ENCODE measurements around the gene PRR16.

PRR16 gene

DNA sequence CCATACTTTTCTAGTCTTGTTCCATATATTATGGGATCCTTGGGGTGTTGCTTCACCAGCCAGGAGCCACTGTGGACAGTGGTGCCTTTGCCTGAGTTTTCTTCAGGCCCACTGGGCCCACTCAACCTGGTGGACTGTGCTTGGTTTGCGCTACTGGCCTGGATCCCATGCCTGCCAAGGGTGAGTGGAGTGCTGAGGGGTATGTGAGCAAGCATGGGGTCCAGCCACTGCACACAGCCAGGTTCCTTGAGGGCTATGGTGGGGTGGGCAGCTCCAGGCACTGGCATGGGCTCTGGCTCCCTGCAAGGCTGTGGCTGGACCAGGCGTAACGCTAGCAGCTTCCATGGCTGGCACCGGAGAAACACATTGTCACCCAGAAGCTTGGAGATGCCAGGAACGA, 13.2 kb upstream of the PRR16 start:
- TF ChIP-seq ZNF384 (IDR thresholded peaks at IDR 0.05) = no peak
- no peak for TF ChIP-seq HDGF (IDR thresholded peaks at IDR 0.05; ENCODE audit: borderline replicate concordance)
- no peak for TF ChIP-seq SP1 (IDR thresholded peaks at IDR 0.05)
- TF ChIP-seq, protein P1, sequence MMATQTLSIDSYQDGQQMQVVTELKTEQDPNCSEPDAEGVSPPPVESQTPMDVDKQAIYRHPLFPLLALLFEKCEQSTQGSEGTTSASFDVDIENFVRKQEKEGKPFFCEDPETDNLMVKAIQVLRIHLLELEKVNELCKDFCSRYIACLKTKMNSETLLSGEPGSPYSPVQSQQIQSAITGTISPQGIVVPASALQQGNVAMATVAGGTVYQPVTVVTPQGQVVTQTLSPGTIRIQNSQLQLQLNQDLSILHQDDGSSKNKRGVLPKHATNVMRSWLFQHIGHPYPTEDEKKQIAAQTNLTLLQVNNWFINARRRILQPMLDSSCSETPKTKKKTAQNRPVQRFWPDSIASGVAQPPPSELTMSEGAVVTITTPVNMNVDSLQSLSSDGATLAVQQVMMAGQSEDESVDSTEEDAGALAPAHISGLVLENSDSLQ (IDR thresholded peaks at IDR 0.05) = no peak
- no peak for TF ChIP-seq ARNT (IDR thresholded peaks at IDR 0.05)
- no peak for TF ChIP-seq L3MBTL2 (conservative IDR thresholded peaks at IDR 0.05)
- TF ChIP-seq SUZ12 (IDR thresholded peaks at IDR 0.05) = no peak
- no peak for TF ChIP-seq FOXA1 (IDR thresholded peaks at IDR 0.05)
- no peak for TF ChIP-seq NFRKB (IDR thresholded peaks at IDR 0.05)
- no peak for TF ChIP-seq LEF1 (IDR thresholded peaks at IDR 0.05; ENCODE audit: borderline replicate concordance)
- TF ChIP-seq FOXM1 (IDR thresholded peaks at IDR 0.05; ENCODE audit: borderline replicate concordance) = no peak
- TF ChIP-seq TARDBP (IDR thresholded peaks at IDR 0.05) = no peak
- TF ChIP-seq CTBP1 (IDR thresholded peaks at IDR 0.05; ENCODE audit: borderline replicate concordance) = no peak
- no peak for TF ChIP-seq ELF4 (IDR thresholded peaks at IDR 0.05)
- TF ChIP-seq BHLHE40 (IDR thresholded peaks at IDR 0.05; ENCODE audit: borderline replicate concordance) = no peak
- TF ChIP-seq FOXK2 (IDR thresholded peaks at IDR 0.05) = no peak
- ChIA-PET POLR2A (no interaction called here), CTCF (no interaction called here)
- no peak for DNase-seq (ENCODE audit: extremely low spot score)

DNA sequence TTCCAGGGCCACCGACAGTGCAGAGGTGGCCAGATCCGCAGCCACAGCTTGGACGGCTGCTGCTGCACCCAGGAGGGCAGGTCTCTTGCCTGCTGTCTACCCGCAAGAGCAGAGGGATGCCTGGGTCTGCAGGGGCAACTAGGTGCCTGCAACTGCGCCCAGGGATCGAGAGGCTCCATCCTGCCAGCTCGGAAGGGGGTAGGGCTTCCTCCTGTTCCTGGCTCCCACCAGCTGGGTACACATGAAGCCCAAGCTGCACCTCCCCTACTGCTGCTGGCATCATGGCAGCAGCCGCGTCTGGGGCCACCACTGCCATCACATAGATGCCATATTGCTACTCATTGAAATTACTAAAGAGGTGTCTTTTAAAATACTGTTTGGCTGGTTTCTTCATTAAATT, 12.7 kb upstream of the PRR16 start:
- DNase-seq (ENCODE audit: extremely low spot score) = no peak
- ChIA-PET CTCF (no interaction called here), POLR2A (no interaction called here)
- TF ChIP-seq CTBP1 (IDR thresholded peaks at IDR 0.05; ENCODE audit: borderline replicate concordance) (no peak), ARNT (IDR thresholded peaks at IDR 0.05) (no peak), FOXM1 (IDR thresholded peaks at IDR 0.05; ENCODE audit: borderline replicate concordance) (no peak), ZNF384 (IDR thresholded peaks at IDR 0.05) (no peak), TARDBP (IDR thresholded peaks at IDR 0.05) (no peak), L3MBTL2 (conservative IDR thresholded peaks at IDR 0.05) (no peak), BHLHE40 (IDR thresholded peaks at IDR 0.05; ENCODE audit: borderline replicate concordance) (no peak), LEF1 (IDR thresholded peaks at IDR 0.05; ENCODE audit: borderline replicate concordance) (no peak), HDGF (IDR thresholded peaks at IDR 0.05; ENCODE audit: borderline replicate concordance) (no peak), SP1 (IDR thresholded peaks at IDR 0.05) (no peak), ELF4 (IDR thresholded peaks at IDR 0.05) (no peak), FOXA1 (IDR thresholded peaks at IDR 0.05) (no peak), SUZ12 (IDR thresholded peaks at IDR 0.05) (no peak), FOXK2 (IDR thresholded peaks at IDR 0.05) (no peak), NFRKB (IDR thresholded peaks at IDR 0.05) (no peak)
- TF ChIP-seq, protein P1 (IDR thresholded peaks at IDR 0.05) = no peak

DNA sequence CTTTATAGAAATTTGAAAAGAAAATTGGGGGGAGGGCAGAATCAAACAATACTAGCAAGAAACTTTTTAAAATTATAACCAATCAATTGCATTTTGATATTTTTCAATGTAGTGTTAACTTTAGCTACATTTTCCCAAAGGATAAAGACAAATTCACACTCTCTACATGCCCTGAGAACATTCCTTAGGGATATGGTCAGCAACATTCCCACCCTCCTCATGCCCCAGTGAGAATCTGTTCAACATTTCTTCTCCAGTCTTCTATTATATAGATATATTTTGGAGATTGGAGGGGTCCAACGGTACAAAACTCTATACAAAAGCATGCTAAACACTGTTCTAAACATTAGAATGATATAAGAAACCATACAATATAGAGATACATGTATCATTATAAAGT, 11.6 kb upstream of the PRR16 start:
- ChIA-PET POLR2A (no interaction called here), CTCF (no interaction called here)
- no peak for DNase-seq (ENCODE audit: extremely low spot score)
- TF ChIP-seq SP1 (IDR thresholded peaks at IDR 0.05) = no peak
- TF ChIP-seq LEF1 (IDR thresholded peaks at IDR 0.05; ENCODE audit: borderline replicate concordance) = no peak

DNA sequence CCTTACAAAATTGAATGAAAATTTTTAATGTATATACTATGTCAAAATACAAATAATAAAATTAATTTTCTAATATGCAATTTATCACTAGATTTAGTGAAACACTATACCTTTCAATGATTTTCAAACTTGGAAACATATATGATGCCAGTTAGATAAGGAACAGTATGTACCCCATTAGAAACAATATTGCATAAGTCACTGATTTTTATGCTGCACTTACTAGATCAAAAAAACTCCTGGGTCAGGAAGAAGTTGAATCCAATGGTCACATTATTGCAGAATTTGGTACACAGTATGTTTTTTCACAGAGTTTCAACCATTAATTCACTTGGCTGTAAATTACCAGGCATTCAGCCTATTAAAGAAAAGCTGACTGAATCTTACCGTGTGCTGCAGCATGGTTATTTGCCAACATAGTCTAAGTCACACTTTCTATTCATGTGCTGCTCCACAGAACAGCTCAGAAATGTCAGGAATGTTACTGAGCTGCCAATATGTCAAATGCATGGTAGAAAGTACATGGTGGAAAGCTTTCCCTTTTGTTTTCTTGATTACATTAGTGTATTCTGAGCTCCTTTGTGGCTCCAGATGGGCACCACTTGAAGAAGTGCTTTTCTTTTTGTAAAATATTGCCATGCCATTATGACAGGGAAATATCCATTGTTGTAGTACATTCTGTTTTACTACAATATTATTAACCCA, 9.9 kb upstream of the PRR16 start:
- no peak for DNase-seq (ENCODE audit: extremely low spot score)
- POLR2A ChIA-PET = interaction anchor here (0.8 kb wide), 1 partner anchor 9 kb away, joined by 3 read pairs; no protein-coding TSS in a partner anchor
- TF ChIP-seq ELF4 (IDR thresholded peaks at IDR 0.05) (no peak), LEF1 (IDR thresholded peaks at IDR 0.05; ENCODE audit: borderline replicate concordance) (no peak), TARDBP (IDR thresholded peaks at IDR 0.05) (no peak), CTBP1 (IDR thresholded peaks at IDR 0.05; ENCODE audit: borderline replicate concordance) (no peak), FOXM1 (IDR thresholded peaks at IDR 0.05; ENCODE audit: borderline replicate concordance) (no peak), SP1 (IDR thresholded peaks at IDR 0.05) (no peak), ZNF384 (IDR thresholded peaks at IDR 0.05) (no peak), FOXK2 (IDR thresholded peaks at IDR 0.05) (no peak), SUZ12 (IDR thresholded peaks at IDR 0.05) (no peak), HDGF (IDR thresholded peaks at IDR 0.05; ENCODE audit: borderline replicate concordance) (no peak), L3MBTL2 (conservative IDR thresholded peaks at IDR 0.05) (no peak), NFRKB (IDR thresholded peaks at IDR 0.05) (no peak), FOXA1 (IDR thresholded peaks at IDR 0.05) (no peak), ARNT (IDR thresholded peaks at IDR 0.05) (no peak)
- TF ChIP-seq, protein P1 (IDR thresholded peaks at IDR 0.05) = no peak
- CTCF ChIA-PET = interaction anchor here (0.7 kb wide), 1 partner anchor 1036 kb away, joined by 3 read pairs; no protein-coding TSS in a partner anchor

DNA sequence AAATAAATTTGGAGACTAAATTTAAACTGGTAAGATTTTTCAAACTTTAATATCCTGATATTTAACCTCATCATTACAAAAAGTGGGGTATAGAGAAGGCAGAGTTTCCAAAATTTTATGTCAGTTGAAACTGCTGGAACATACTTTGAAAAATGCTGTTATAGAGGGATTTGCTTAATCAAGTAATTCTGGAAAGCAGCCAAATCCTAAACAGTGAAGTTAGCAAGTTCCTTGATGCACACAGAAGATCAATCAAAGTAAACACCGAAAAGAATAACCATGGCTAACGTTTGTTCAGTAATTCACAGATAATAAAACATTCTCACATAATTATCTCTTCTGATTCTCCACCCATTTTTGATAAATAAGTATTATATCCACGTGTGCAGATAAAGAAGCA, 8.1 kb upstream of the PRR16 start:
- POLR2A ChIA-PET = no interaction called here

More for the DNA sequence above, 8.1 kb upstream of the PRR16 start:
- TF ChIP-seq TARDBP (IDR thresholded peaks at IDR 0.05) = no peak
- TF ChIP-seq CTBP1 (IDR thresholded peaks at IDR 0.05; ENCODE audit: borderline replicate concordance) = no peak
- TF ChIP-seq FOXM1 (IDR thresholded peaks at IDR 0.05; ENCODE audit: borderline replicate concordance) = no peak
- no peak for TF ChIP-seq NFRKB (IDR thresholded peaks at IDR 0.05)
- TF ChIP-seq LEF1 (IDR thresholded peaks at IDR 0.05; ENCODE audit: borderline replicate concordance) = no peak
- TF ChIP-seq ELF4 (IDR thresholded peaks at IDR 0.05) = no peak
- TF ChIP-seq, protein P1 (IDR thresholded peaks at IDR 0.05) = no peak
- no peak for TF ChIP-seq ZNF384 (IDR thresholded peaks at IDR 0.05)
- no peak for TF ChIP-seq SUZ12 (IDR thresholded peaks at IDR 0.05)
- TF ChIP-seq ARNT (IDR thresholded peaks at IDR 0.05) = no peak
- no peak for TF ChIP-seq SP1 (IDR thresholded peaks at IDR 0.05)
- TF ChIP-seq BHLHE40 (IDR thresholded peaks at IDR 0.05; ENCODE audit: borderline replicate concordance) = no peak
- no peak for TF ChIP-seq L3MBTL2 (conservative IDR thresholded peaks at IDR 0.05)
- TF ChIP-seq FOXA1 (IDR thresholded peaks at IDR 0.05) = no peak
- no peak for DNase-seq (ENCODE audit: extremely low spot score)
- CTCF ChIA-PET = interaction anchor here (0.5 kb wide), 1 partner anchor 394 kb away, joined by 4 read pairs; no protein-coding TSS in a partner anchor

All from HEK293T (cell line).